ENCODE measurements around the gene RHBDF1.

The RHBDF1 gene

DNA sequence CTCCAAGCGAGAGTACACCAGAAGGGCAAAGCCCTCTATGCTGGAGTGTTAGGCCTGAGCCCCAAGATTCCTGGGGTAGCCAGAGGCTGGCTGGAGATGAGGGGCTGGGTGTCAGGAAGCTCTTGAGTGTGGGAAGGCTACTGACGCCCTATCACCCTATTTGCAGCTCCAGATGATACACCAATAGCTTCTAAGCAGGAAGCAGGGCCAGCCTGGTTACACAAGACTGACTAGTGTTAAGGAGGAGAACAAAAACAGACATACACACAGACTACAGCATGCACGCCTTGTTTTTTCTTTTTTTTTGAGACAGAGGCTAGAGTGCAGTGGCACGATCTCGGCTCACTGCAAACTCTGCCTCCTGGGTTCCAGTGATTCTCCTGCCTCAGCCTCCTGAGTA, 34.9 kb downstream of the RHBDF1 start:
- H3K9me3 ChIP-seq (ENCODE audit: insufficient read depth, low read length), result no peaks in the 10 kb centered on the region
- TF ChIP-seq, protein P1, sequence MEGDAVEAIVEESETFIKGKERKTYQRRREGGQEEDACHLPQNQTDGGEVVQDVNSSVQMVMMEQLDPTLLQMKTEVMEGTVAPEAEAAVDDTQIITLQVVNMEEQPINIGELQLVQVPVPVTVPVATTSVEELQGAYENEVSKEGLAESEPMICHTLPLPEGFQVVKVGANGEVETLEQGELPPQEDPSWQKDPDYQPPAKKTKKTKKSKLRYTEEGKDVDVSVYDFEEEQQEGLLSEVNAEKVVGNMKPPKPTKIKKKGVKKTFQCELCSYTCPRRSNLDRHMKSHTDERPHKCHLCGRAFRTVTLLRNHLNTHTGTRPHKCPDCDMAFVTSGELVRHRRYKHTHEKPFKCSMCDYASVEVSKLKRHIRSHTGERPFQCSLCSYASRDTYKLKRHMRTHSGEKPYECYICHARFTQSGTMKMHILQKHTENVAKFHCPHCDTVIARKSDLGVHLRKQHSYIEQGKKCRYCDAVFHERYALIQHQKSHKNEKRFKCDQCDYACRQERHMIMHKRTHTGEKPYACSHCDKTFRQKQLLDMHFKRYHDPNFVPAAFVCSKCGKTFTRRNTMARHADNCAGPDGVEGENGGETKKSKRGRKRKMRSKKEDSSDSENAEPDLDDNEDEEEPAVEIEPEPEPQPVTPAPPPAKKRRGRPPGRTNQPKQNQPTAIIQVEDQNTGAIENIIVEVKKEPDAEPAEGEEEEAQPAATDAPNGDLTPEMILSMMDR (IDR thresholded peaks at IDR 0.05; ENCODE audit: insufficient read depth, low read length, poor library complexity, severe bottlenecking), result no peak
- TF ChIP-seq EZH2phosphoT487 (conservative IDR thresholded peaks at IDR 0.05; ENCODE audit: low read length), result no peak
- H3K27ac ChIP-seq (ENCODE audit: low read depth, low read length), result no peak overlapping the region
- H3K4me2 ChIP-seq (ENCODE audit: low read depth, low read length, poor library complexity, severe bottlenecking), result no peak overlapping the region
- no peak overlapping the region for H3K9ac ChIP-seq (ENCODE audit: low read length)
- no peaks in the 10 kb centered on the region for H3K9me2 ChIP-seq (replicated peaks; ENCODE audit: insufficient read depth, low read length)
- no peak overlapping the region for H2AFZ ChIP-seq (ENCODE audit: low read depth, low read length, severe bottlenecking)
- no peaks in the 10 kb centered on the region; the same call in 1 of the 2 replicates for H4K20me1 ChIP-seq (ENCODE audit: low read depth, low read length)
- H3K79me2 ChIP-seq (ENCODE audit: insufficient read depth, low read length), result no peaks in the 10 kb centered on the region
- H3K4me3 ChIP-seq (ENCODE audit: insufficient read depth, low read length, poor library complexity, severe bottlenecking), result no peak overlapping the region
- H3F3A ChIP-seq (ENCODE audit: insufficient read depth), result peaks cover 5% of the 10 kb centered on the region; the same call in 1 of the 2 replicates
- no peaks in the 10 kb centered on the region for H3K27me3 ChIP-seq (ENCODE audit: low read length)
- 0 out of 2 replicates have a peak, but pooled peaks cover 4% of the 10 kb centered on the region for H3K36me3 ChIP-seq (ENCODE audit: low read length)

DNA sequence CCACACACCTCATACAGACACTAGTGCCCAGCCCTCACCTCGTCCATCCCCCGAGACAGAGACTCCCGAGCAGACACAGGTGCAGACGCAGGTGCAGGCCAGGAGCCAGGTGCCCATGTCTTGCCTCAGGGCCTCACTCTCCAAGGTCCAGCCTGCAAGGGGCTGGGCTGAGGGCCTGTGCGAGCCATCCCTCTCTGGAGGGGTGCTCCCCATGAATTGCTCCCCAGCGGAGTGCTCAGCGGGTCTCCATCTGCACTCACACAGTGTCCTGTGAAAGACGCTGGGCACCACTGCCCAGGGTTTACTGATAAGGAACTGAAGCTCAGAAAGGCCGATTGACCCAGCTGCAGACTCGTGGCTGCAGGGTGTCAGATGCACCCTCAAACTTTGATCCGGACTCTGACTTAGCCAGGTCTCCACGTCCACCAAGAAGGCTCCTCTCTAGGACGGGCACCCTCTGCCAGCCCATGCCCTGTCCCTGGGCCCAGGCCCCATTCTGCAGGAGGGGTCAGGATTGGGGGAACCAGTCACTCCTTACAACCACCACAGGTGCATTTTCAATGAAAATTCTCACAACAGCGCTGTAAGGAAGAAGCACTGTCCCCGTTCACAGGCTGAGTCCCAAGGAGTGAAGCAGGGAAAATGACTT, 36.0 kb downstream of the RHBDF1 start:
- Histone ChIP-seq H2AFZ (ENCODE audit: low read depth, low read length, severe bottlenecking) (no peak overlapping the region), H3K27ac (ENCODE audit: low read depth, low read length) (no peak overlapping the region), H3K4me2 (ENCODE audit: low read depth, low read length, poor library complexity, severe bottlenecking) (no peak overlapping the region), H3K9me3 (ENCODE audit: insufficient read depth, low read length) (no peaks in the 10 kb centered on the region), H3K79me2 (ENCODE audit: insufficient read depth, low read length) (no peaks in the 10 kb centered on the region), H3K36me3 (ENCODE audit: low read length) (no peaks in the 10 kb centered on the region), H3K27me3 (ENCODE audit: low read length) (no peaks in the 10 kb centered on the region), H3K9ac (ENCODE audit: low read length) (no peak overlapping the region), H3F3A (ENCODE audit: insufficient read depth) (peaks cover 5% of the 10 kb centered on the region; the same call in 1 of the 2 replicates), H3K9me2 (replicated peaks; ENCODE audit: insufficient read depth, low read length) (no peaks in the 10 kb centered on the region), H3K4me3 (ENCODE audit: insufficient read depth, low read length, poor library complexity, severe bottlenecking) (no peak overlapping the region), H4K20me1 (ENCODE audit: low read depth, low read length) (no peaks in the 10 kb centered on the region; the same call in 1 of the 2 replicates)
- TF ChIP-seq, protein P1 (IDR thresholded peaks at IDR 0.05; ENCODE audit: insufficient read depth, low read length, poor library complexity, severe bottlenecking), result no peak
- TF ChIP-seq EZH2phosphoT487 (conservative IDR thresholded peaks at IDR 0.05; ENCODE audit: low read length), result no peak

DNA sequence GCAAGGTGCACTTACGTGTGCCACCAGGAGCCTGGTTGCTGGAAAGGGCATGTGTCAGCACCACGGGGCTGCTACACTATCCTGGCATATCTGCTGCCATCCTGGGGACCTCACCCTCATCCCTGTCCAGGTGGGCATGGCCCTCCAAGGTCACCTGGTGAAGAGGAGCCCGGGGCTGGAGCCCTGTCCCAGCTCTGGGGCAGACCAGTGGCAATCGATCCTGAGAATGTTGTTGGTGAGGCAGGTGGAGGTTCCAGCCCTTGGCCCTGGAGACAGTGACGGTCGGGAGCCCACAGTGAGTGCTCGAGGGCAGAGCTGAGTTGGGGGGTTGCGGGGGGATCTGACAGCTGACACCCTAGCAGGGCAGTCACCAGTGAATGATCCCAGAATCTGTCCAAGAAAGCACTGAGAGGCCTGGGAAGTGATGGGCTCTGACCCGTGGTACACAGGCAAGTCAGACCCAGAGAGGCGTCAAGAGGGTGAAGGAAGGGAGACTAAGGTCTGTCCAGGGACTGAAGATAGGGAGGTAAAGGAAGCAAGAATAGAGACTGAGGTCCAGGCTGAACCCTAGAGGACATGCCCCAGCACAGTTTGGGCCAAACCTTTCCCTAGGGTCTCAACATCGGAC, 36.6 kb downstream of the RHBDF1 start:
- no peak for TF ChIP-seq EZH2phosphoT487 (conservative IDR thresholded peaks at IDR 0.05; ENCODE audit: low read length)
- TF ChIP-seq, protein P1 (IDR thresholded peaks at IDR 0.05; ENCODE audit: insufficient read depth, low read length, poor library complexity, severe bottlenecking), result no peak
- no peak overlapping the region for H3K4me3 ChIP-seq (ENCODE audit: insufficient read depth, low read length, poor library complexity, severe bottlenecking)
- H3K36me3 ChIP-seq (ENCODE audit: low read length), result no peaks in the 10 kb centered on the region
- H3K4me2 ChIP-seq (ENCODE audit: low read depth, low read length, poor library complexity, severe bottlenecking), result no peak overlapping the region
- no peaks in the 10 kb centered on the region for H3K9me2 ChIP-seq (replicated peaks; ENCODE audit: insufficient read depth, low read length)
- no peaks in the 10 kb centered on the region for H3K27me3 ChIP-seq (ENCODE audit: low read length)
- no peak overlapping the region for H2AFZ ChIP-seq (ENCODE audit: low read depth, low read length, severe bottlenecking)
- H3K27ac ChIP-seq (ENCODE audit: low read depth, low read length), result no peak overlapping the region
- H3K9me3 ChIP-seq (ENCODE audit: insufficient read depth, low read length), result no peaks in the 10 kb centered on the region
- no peaks in the 10 kb centered on the region for H3F3A ChIP-seq (ENCODE audit: insufficient read depth)
- no peak overlapping the region for H3K9ac ChIP-seq (ENCODE audit: low read length)
- no peaks in the 10 kb centered on the region; the same call in 1 of the 2 replicates for H4K20me1 ChIP-seq (ENCODE audit: low read depth, low read length)
- H3K79me2 ChIP-seq (ENCODE audit: insufficient read depth, low read length), result no peaks in the 10 kb centered on the region

Data from SU-DHL-6 (cell line).